ENCODE measurements around the gene GALNT15. TPM values are rescaled to one million over a fixed set of nuclear protein-coding genes. Genes with fewer than 3 reads are reported as not detected.

The GALNT15 gene
- total and polyA plus RNA-seq, 5 experiments from 2014 or later, result not detected

DNA sequence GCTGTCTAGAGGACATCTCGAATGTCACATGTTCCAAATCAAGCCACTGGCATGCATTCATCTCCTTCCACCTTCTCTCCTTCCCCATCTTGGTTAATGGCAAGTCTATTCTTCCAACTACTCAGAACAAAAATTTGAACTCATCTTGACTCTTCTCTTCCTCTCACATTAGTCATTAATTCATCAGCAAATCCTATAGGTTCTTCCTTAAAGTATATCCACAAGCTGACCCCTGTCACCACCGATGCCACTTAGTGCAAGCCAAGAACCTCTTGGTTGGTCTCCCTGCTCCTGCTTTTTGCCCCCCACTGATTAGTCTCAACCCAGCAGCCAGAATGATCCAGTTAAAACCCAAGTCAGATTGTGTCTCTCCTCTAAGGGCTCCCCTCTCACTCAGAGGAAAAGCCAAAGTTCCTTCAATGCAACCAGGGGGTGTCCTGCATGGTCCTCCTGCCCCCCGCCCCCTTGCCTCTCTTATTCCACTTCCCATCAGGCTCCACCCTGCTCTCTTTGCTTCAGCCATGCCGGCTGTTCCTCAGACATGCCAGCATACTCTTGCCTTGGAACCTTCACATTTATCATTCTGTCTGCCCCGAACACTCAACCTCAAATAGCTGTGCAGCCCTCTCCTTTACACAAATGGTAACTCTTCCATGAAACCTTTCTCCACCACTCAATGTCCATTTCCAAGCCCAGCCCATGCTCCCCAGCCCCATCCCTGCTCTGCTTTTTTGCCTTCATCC is 1.0 kb upstream of the GALNT15 start:
- no peak for DNase-seq
- no peak overlapping the region for H3K4me3 Mint-ChIP-seq
- H3K27ac Mint-ChIP-seq, result peak overlapping the region in 1 of 10 donors; percentile 2
- H3K36me3 Mint-ChIP-seq, result peaks cover 0 to 6% (median 0%) of the 10 kb centered on the region in 3 donors
- peaks cover under 1 to 5% (median 4%) of the 10 kb centered on the region in 4 donors for H3K4me1 Mint-ChIP-seq
- peaks cover 12 to 33% (median 13%) of the 10 kb centered on the region in 5 donors for H3K27me3 Mint-ChIP-seq
- ATAC-seq, result no peak
- POLR2A ChIA-PET, result no interaction called here
- H3K9me3 Mint-ChIP-seq, result peaks cover 0 to 5% (median 3%) of the 10 kb centered on the region in 9 donors

DNA sequence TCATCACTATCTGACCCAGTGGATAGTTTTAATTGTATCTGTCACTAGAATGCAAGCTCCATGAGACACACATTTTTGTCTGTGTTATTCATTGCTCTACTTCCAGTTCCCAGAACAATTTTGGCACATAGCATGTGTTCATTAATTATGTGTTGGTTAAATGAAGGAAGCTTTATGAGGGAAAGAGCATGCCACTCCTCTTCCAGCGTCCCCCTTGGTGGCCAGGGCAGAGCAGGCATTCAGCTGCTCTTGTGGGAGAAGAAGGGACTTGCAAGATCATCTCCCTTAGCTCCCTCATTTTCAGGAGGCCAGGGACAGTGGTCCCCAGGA is 489 bp upstream of the GALNT15 start:
- Mint-ChIP-seq H3K4me1 (peaks cover 5 to 8% (median 6%) of the 10 kb centered on the region in 4 donors), H3K9me3 (peaks cover 0 to 5% (median 3%) of the 10 kb centered on the region in 9 donors), H3K4me3 (no peak overlapping the region), H3K27me3 (peaks cover 13 to 39% (median 14%) of the 10 kb centered on the region in 5 donors), H3K36me3 (peaks cover 0 to 6% (median 0%) of the 10 kb centered on the region in 3 donors), H3K27ac (peak overlapping the region in 1 of 10 donors; percentile 25)
- POLR2A ChIA-PET, result no interaction called here
- ATAC-seq (no peak), DNase-seq (no peak)

DNA sequence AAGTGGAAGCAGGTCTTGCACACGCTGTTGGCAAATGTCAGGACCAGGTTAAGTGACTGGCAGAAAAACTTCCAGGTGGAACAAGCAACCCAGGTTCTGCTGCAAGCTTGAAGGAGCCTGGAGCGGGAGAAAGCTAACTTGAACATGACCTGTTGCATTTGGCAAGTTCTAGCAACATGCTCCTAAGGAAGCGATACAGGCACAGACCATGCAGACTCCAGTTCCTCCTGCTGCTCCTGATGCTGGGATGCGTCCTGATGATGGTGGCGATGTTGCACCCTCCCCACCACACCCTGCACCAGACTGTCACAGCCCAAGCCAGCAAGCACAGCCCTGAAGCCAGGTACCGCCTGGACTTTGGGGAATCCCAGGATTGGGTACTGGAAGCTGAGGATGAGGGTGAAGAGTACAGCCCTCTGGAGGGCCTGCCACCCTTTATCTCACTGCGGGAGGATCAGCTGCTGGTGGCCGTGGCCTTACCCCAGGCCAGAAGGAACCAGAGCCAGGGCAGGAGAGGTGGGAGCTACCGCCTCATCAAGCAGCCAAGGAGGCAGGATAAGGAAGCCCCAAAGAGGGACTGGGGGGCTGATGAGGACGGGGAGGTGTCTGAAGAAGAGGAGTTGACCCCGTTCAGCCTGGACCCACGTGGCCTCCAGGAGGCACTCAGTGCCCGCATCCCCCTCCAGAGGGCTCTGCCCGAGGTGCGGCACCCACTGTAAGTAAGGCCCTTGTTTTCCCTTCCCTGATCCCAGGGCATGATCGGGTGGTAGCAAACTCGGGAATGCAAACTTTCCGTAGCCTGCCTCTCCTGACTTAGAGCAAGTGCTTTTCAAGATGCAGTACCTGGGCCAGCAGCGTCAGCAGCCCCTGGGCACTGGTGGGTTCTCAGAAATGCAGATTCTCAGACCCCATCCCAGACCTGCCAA is 759 bp downstream of the GALNT15 start:
- no peaks in the 10 kb centered on the region for H3K9me3 Mint-ChIP-seq
- H3K4me3 Mint-ChIP-seq, result no peak overlapping the region
- peaks cover 13 to 39% (median 15%) of the 10 kb centered on the region in 5 donors for H3K27me3 Mint-ChIP-seq
- ATAC-seq (no peak), DNase-seq (no peak)
- no peak overlapping the region for H3K27ac Mint-ChIP-seq
- POLR2A ChIA-PET, result no interaction called here
- H3K4me1 Mint-ChIP-seq, result peaks cover 5 to 9% (median 6%) of the 10 kb centered on the region in 4 donors
- H3K36me3 Mint-ChIP-seq, result no peaks in the 10 kb centered on the region

DNA sequence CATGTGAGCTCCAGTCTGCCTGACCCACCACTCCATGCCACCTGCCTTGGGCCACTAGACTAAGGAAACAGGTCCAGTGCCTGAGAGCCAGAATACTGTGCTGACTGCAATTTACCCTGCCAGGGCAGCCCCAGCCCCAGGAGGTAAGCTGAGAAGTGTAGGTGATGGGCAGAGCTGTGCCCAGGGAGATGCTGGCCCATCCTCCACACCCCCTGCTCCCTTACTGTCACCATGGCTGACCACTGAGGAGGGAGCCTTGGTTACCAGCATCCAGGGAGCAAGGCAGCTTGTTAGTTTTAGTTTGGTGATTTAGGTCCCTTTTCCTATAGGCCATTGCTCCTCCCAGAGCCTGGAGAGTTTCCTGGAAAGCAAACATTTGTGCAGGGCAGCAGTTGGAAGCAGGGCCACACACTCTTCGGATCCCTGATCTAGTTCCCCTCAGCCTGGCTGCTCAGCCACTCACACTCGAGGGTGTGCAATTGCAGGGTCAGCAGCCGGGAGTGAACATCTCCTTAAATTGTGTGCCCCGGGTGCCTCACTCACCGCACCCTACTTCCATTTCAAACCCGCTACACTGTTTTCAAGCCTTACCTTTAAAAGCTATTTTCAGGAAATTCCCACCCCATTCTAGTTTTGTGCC is 2.0 kb downstream of the GALNT15 start:
- peaks cover 5 to 9% (median 6%) of the 10 kb centered on the region in 4 donors for H3K4me1 Mint-ChIP-seq
- POLR2A ChIA-PET, result no interaction called here

DNA sequence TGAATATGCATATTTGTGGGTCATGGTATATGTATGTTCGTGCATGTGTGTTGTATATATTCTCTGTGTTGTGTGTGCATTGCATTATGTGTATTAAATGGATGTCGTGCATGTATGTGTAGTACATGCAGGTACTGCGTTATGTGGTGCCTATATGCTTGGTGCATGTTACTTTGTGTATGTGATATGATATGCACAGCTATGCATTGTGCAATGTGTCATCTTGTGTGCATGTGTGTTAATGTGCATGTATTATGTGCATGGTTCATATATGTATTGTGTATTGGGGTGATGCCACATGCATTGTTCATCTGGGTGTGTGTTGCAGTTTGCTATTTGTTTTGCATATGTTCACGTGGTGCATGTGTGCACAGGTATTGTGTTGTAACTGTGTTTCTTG is 2.9 kb downstream of the GALNT15 start:
- H3K4me1 Mint-ChIP-seq, result peaks cover 5 to 9% (median 6%) of the 10 kb centered on the region in 4 donors
- no peak overlapping the region for H3K27ac Mint-ChIP-seq
- DNase-seq (no peak), ATAC-seq (no peak)
- H3K36me3 Mint-ChIP-seq, result no peaks in the 10 kb centered on the region
- POLR2A ChIA-PET, result no interaction called here
- no peak overlapping the region for H3K4me3 Mint-ChIP-seq
- no peaks in the 10 kb centered on the region for H3K9me3 Mint-ChIP-seq
- peaks cover 13 to 35% (median 15%) of the 10 kb centered on the region in 5 donors for H3K27me3 Mint-ChIP-seq

More for the DNA sequence above, 2.0 kb downstream of the GALNT15 start:
- Mint-ChIP-seq H3K27me3 (peaks cover 13 to 39% (median 15%) of the 10 kb centered on the region in 5 donors), H3K9me3 (no peaks in the 10 kb centered on the region), H3K4me3 (no peak overlapping the region), H3K36me3 (no peaks in the 10 kb centered on the region), H3K27ac (no peak overlapping the region)
- DNase-seq (no peak), ATAC-seq (no peak)

DNA sequence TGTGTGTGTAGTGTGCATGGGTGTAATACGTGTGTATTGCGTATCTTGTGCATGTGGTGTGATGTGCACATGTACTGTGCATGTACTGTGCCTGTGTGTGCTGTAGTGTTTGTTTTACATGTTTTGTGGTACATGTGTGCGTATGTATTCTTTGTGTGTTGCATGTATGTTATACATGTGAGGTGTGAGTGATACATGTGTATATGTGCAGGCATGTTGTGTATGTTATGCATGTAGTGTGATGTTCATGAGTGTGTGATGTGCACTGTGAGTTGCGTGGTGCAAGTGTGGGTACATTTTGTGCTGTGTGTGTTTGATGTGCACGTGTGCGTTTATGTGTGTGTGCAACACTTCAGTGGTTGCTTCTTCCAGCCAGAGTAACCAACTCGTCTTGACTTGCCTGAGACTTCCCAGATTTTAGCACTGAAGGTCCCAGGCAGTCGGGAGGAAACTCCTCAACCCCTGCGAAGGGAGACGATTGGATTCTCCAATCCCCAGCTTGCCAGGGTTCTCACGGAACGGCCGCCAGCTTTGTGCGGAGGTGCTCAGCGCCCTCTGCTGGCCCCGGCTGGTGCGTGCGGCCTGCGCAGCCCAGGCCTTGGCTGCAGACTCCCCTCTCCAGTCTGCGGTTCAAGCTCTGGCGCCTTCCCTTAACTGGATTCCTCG is 3.6 kb downstream of the GALNT15 start:
- ATAC-seq, result peak; percentile 72 to 75
- Mint-ChIP-seq H3K4me1 (peaks cover 5 to 9% (median 6%) of the 10 kb centered on the region in 4 donors), H3K9me3 (no peaks in the 10 kb centered on the region), H3K4me3 (no peak overlapping the region), H3K27ac (peak overlapping the region in 1 of 10 donors; percentile 68), H3K27me3 (peaks cover 13 to 34% (median 15%) of the 10 kb centered on the region in 5 donors), H3K36me3 (no peaks in the 10 kb centered on the region)
- peak in 9 of 10 donors; percentile 4 to 53 (median 44) for DNase-seq
- POLR2A ChIA-PET, result no interaction called here

DNA sequence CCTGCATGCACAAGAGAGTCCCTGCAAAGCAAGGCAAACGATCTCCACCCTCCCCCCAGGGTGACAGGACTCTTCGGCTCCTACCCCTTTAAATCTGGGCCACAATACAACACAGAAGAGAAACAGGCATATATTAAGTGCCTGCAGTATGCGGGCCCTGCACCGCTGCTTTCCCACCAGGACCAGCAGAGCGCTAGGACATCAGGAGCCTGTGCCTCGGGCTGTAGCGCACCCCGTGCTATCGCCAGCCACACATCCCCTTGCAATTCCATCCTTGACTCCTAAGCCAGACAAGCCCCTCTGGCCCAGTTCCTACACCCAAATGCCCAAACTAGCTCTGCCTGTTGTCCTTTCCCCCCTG is 4.1 kb downstream of the GALNT15 start:
- no peaks in the 10 kb centered on the region for H3K36me3 Mint-ChIP-seq
- POLR2A ChIA-PET, result no interaction called here
- H3K4me1 Mint-ChIP-seq, result peaks cover 5 to 9% (median 6%) of the 10 kb centered on the region in 4 donors
- H3K27me3 Mint-ChIP-seq, result peaks cover 13 to 28% (median 15%) of the 10 kb centered on the region in 5 donors
- H3K27ac Mint-ChIP-seq, result peak overlapping the region in 1 of 10 donors; percentile 68
- DNase-seq (no peak), ATAC-seq (no peak)
- H3K9me3 Mint-ChIP-seq, result no peaks in the 10 kb centered on the region
- H3K4me3 Mint-ChIP-seq, result no peak overlapping the region

DNA sequence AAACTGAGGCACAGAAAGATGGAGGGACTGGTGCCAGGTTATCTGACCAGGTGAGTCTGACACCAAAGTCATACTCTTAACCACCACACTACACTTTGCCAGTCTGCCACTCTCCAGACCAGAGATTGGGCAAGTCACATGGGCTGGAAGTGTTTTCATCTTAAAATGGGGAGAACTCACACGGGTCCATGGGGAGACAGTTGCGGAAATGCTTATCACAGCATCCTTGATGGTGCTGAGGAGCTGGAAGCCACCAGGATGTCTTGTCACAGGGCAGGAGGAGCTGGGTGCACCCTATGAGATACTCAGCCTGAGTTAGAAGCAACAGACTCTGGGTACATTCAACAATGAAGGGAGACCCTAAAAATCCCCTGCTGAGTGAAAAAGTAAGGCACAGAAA is 4.8 kb downstream of the GALNT15 start:
- no peak for DNase-seq
- Mint-ChIP-seq H3K9me3 (no peaks in the 10 kb centered on the region), H3K27me3 (peaks cover 12 to 25% (median 15%) of the 10 kb centered on the region in 5 donors), H3K4me1 (peaks cover 5 to 9% (median 6%) of the 10 kb centered on the region in 4 donors), H3K36me3 (no peaks in the 10 kb centered on the region), H3K27ac (peak overlapping the region in 1 of 10 donors; percentile 37), H3K4me3 (no peak overlapping the region)
- no peak for ATAC-seq
- POLR2A ChIA-PET, result no interaction called here

DNA sequence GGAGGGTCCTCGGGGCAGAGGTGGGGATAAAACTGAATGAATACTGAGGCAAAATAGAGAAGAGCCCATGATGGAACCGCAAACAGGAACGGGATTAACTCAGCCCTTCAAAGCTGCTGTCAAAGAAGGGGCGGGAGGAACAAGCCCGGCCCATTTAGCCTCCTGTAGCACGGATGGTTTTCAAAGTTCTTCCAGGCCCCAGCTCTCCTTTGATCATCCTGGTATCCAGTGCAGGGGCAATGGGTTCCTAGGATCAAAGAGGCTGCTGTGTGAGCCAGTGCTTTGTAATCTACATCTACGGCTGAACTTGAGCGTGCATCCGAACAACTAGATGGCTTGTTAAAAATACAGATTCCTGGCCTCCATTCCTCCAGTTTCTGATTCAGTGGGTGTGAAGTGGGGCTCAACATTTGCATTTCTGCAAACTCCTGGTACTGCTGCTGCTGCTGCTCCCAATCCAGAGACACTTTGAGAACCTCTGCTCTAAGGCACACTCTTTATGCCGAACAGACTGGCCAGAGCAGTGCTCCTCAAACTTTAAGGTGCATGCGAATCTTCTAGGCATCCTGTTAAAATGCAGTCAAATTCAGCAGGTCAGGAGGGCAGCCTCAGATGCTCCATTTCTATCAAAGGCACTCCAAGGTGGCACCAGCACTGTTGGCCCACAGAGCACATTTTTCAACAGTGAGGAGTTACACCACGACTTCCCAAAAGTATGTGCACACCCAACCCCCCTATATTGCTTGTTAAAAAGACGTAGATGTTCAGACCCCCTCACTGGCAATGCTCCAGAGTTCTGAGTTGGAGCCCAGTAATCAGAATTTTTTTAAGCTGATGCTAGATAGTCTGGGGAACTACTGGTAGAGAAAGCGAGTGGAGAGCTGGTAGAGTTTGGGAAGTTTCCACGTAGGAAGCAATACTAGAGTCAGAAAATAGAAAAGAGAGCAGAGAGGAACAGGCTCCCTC is 5.6 kb downstream of the GALNT15 start:
- DNase-seq (no peak), ATAC-seq (no peak)
- no peaks in the 10 kb centered on the region for H3K36me3 Mint-ChIP-seq
- H3K9me3 Mint-ChIP-seq, result no peaks in the 10 kb centered on the region
- H3K27ac Mint-ChIP-seq, result peak overlapping the region in 1 of 10 donors; percentile 37
- H3K4me3 Mint-ChIP-seq, result no peak overlapping the region
- POLR2A ChIA-PET, result no interaction called here
- peaks cover 9 to 25% (median 13%) of the 10 kb centered on the region in 5 donors for H3K27me3 Mint-ChIP-seq
- peaks cover 5 to 9% (median 6%) of the 10 kb centered on the region in 4 donors for H3K4me1 Mint-ChIP-seq

DNA sequence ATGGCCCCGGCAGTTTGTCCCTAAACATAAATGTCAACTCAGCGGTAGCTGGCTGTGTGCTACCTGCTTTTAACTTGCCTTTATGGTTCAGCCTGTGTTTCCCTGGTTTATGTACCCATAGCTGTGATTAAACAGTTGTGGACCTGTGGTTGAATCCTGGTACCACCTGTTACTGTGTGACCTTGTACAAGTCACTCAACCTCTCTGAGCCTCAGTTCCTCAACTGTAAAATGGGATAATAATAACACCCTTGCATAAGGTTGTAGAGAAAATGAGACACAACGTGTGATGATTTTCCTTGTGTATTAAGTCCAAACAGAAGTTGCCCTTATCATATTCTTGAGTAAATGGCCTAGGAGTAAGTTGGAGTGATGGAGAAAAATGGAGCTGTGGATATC is 6.3 kb downstream of the GALNT15 start:
- POLR2A ChIA-PET, result no interaction called here
- ATAC-seq, result no peak
- Mint-ChIP-seq H3K9me3 (no peaks in the 10 kb centered on the region), H3K4me1 (peaks cover 5 to 9% (median 6%) of the 10 kb centered on the region in 4 donors), H3K4me3 (no peak overlapping the region), H3K27me3 (peaks cover 9 to 25% (median 13%) of the 10 kb centered on the region in 5 donors), H3K27ac (no peak overlapping the region), H3K36me3 (no peaks in the 10 kb centered on the region)
- DNase-seq, result no peak

DNA sequence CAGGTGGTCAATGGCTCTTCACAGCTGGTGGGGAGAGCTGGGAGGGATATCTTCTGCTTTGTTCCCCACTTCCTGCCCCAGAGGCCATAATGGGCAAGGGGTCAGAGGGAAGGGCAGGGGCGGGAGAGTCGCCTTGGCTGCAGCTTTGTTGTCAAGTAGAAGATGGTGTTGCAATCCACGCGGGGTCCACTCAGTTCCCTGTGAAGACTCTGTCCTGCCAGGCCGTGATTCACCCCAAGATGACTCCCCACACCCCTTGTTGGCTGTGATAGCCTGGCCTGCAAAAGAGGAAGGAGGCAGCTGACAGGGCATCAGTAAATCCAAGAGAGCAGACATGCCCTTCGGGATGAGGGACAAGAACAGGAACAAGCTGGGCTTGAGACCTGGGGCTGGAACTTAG is 6.9 kb downstream of the GALNT15 start:
- Mint-ChIP-seq H3K9me3 (no peaks in the 10 kb centered on the region), H3K4me3 (no peak overlapping the region), H3K4me1 (peaks cover 5 to 9% (median 6%) of the 10 kb centered on the region in 4 donors), H3K36me3 (no peaks in the 10 kb centered on the region), H3K27me3 (peaks cover 7 to 25% (median 12%) of the 10 kb centered on the region in 5 donors), H3K27ac (no peak overlapping the region)
- POLR2A ChIA-PET, result no interaction called here
- DNase-seq, result no peak
- ATAC-seq, result no peak

Data from naive thymus-derived CD8-positive, alpha-beta T cell (primary cell).